ENCODE measurements around the gene VAMP3.

VAMP3 gene

GRCh38 chr1:7809742-7810141 is 38.6 kb downstream of the VAMP3 start:
- H3K4me3 ChIP-seq (ENCODE audit: low read depth, low read length): no peak overlapping the region
- TF ChIP-seq, protein P1, sequence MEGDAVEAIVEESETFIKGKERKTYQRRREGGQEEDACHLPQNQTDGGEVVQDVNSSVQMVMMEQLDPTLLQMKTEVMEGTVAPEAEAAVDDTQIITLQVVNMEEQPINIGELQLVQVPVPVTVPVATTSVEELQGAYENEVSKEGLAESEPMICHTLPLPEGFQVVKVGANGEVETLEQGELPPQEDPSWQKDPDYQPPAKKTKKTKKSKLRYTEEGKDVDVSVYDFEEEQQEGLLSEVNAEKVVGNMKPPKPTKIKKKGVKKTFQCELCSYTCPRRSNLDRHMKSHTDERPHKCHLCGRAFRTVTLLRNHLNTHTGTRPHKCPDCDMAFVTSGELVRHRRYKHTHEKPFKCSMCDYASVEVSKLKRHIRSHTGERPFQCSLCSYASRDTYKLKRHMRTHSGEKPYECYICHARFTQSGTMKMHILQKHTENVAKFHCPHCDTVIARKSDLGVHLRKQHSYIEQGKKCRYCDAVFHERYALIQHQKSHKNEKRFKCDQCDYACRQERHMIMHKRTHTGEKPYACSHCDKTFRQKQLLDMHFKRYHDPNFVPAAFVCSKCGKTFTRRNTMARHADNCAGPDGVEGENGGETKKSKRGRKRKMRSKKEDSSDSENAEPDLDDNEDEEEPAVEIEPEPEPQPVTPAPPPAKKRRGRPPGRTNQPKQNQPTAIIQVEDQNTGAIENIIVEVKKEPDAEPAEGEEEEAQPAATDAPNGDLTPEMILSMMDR (IDR thresholded peaks at IDR 0.05; ENCODE audit: low read depth, low read length): no peak

DNA sequence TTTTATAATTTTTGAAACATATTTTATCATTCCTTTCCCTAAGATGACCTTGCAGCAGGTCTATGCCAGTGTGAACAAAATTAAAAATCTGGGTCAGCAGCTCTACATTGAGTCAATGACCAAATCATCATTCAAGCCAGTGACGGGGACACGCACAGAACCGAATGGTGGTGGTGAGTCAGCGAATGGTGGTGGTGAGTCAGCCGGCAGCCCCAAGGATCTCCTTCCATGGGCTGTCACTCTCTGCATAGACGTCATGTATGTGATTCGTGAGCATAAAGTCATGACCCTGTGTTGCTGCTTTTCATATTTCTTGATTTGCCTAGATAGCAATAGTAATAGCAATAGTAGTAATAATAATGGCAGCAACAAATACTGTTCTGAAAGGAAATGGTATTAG is 39.3 kb downstream of the VAMP3 start:
- TF ChIP-seq, protein P1 (IDR thresholded peaks at IDR 0.05; ENCODE audit: low read depth, low read length): no peak
- no peak overlapping the region for H3K4me3 ChIP-seq (ENCODE audit: low read depth, low read length)

DNA sequence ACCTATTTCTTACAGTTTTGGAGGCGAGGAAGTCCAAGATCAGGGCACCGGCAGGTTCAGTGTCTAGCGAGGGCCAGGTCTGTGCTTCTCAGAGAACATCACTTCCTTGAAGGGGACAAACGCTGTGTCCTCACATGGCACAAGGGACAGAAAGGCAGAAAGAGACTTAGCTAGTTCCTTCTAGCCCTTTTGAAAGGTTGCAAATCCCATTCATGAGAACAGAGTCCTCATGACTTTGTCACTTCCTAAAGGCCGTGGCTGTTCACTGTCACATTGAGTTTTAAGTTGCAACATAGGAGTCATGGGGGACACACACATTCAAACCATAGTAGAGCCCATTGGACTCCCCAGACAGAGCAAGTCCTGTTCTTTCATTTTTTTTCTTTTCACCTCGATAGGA is 40.4 kb downstream of the VAMP3 start:
- no peak overlapping the region for H3K4me3 ChIP-seq (ENCODE audit: low read depth, low read length)
- TF ChIP-seq, protein P1 (IDR thresholded peaks at IDR 0.05; ENCODE audit: low read depth, low read length): no peak

DNA sequence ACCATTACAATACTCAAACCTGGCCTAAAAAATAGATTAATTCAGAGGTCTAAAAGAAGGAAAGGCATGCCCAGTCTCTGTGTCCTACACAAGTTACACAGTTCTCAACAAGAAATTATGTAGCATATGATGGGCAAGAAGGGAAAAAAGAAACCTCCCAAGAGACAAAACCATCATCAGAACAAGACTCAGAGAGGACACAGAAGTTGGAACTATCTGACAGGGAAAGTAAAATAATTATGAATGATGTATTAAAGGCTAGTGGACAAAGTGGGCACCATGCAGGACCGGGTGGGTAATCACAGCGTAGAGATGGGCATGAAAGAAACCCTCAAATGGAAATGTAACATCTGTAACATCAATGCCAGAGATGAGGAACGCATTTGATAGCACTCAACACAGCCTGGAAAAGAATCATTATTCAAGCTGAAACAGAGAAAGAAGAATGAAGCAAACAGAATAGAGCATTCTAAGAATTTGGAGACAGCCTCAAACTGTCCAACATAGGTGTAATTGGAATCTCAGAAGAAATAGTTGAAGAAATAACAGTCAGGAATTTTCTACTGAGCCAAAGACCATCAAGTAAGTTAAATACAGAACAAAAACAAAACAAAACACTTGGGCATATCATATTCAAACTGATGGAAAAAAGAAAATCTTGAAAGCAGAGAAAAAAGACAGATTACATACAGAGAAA is 42.7 kb downstream of the VAMP3 start:
- no peak overlapping the region for H3K4me3 ChIP-seq (ENCODE audit: low read depth, low read length)
- TF ChIP-seq, protein P1 (IDR thresholded peaks at IDR 0.05; ENCODE audit: low read depth, low read length): no peak

DNA sequence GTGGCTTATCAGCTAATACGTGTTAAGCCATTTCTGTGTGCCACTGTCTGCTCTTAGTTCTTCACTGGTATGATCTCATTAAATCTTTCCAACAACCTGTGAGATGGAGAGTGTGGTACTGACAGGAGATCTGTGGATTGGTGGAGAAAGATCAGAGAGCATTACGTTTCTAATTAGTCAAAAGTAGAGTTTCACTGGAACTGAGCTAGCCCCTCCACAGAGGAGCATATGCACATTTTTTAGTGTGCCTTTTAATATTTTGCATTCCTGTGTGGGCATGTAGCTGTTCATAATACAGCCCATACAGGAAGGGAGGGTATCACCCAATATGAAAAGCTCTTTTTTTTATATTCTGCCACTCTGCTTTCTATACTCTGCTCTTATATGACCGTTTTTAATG is 50.2 kb downstream of the VAMP3 start:
- H3K4me3 ChIP-seq (ENCODE audit: low read depth, low read length): no peak overlapping the region
- TF ChIP-seq, protein P1 (IDR thresholded peaks at IDR 0.05; ENCODE audit: low read depth, low read length): no peak

DNA sequence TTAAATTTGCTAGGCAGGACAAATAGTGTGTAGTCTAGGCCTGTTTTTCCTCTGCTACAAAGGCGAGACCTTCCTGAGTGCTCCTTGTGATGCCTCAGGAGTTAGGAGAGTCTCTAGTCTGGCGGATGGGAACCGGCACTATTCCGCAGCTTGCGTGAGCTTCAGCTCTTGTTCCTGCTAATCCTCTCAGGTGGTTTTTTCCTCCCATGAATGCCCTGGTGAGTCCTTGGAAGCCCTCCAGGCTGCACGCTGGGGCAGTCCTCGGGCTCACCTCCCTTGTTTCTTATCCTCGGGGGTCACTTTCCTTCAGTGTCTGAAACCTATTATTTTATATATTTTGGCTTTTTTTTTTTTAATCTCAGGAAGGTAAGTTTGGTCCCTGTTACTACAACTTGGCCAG is 53.6 kb downstream of the VAMP3 start:
- H3K4me3 ChIP-seq (ENCODE audit: low read depth, low read length): no peak overlapping the region
- TF ChIP-seq, protein P1 (IDR thresholded peaks at IDR 0.05; ENCODE audit: low read depth, low read length): no peak

DNA sequence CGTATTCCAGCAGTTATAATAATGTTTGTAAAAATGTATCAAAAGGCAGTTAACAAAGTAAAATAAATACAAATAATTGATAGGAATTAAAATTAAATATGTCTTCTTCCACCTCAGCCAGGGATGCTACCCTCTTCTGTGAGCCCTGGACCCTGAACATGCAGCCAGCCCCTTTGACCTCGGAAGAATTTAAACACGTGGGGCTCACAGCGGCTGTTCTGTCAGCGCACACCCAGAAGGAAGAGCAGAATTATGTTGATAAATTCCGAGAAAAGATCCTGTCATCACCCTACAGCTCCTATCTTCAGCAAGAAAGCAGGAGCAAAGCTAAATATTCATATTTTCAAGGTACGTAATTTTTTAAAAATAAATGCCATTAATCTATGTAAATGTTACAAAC is 55.3 kb downstream of the VAMP3 start:
- TF ChIP-seq, protein P1 (IDR thresholded peaks at IDR 0.05; ENCODE audit: low read depth, low read length): no peak
- H3K4me3 ChIP-seq (ENCODE audit: low read depth, low read length): no peak overlapping the region

All from WI38 (cell line).